H9 (cell line): ENCODE measurements around the gene NEURL4. TPM values are rescaled to one million over a fixed set of nuclear protein-coding genes. Genes with fewer than 3 reads are reported as not detected.

Experiments
- DNase-seq: peaks from one replicate; pipeline ENCODE4 v3.0.0-alpha.2; 2017
- H2AFZ ChIP-seq: one replicate; pipeline ENCODE4 v1.6.1; 2013; ENCODE audit warnings: mild to moderate bottlenecking, low read length, control low read depth, moderate library complexity
- H2AK5ac ChIP-seq: 2 replicates; pipeline ENCODE4 v1.6.1; 2013; ENCODE audit warnings: low read length, control low read depth, mixed read lengths; ENCODE audit not compliant: insufficient read length
- H2BK120ac ChIP-seq: one replicate; pipeline ENCODE4 v1.6.1; 2013; ENCODE audit warnings: low read depth, mild to moderate bottlenecking, low read length, control low read depth, inconsistent platforms; ENCODE audit not compliant: poor library complexity, severe bottlenecking
- H2BK12ac ChIP-seq: 2 replicates; pipeline ENCODE4 v1.6.1; 2013; ENCODE audit warnings: low read length, control low read depth, mixed read lengths, low read depth; ENCODE audit not compliant: insufficient read length
- H2BK15ac ChIP-seq: 2 replicates; pipeline ENCODE4 v1.6.1; 2013; ENCODE audit warnings: low read depth, low read length, control low read depth
- H2BK20ac ChIP-seq: one replicate; pipeline ENCODE4 v1.6.1; 2013; ENCODE audit warnings: low read depth, mild to moderate bottlenecking, low read length, control low read depth, inconsistent platforms; ENCODE audit not compliant: poor library complexity, severe bottlenecking
- H2BK5ac ChIP-seq: 2 replicates; pipeline ENCODE4 v1.6.1; 2013; ENCODE audit warnings: low read length, control low read depth, mixed read lengths; ENCODE audit not compliant: insufficient read length
- H3K14ac ChIP-seq: 2 replicates; pipeline ENCODE4 v1.6.1; 2013; ENCODE audit warnings: low read length, control low read depth; ENCODE audit not compliant: insufficient read depth
- H3K18ac ChIP-seq: 2 replicates; pipeline ENCODE4 v1.6.1; 2013; ENCODE audit warnings: low read depth, mild to moderate bottlenecking, mixed read lengths, low read length, control low read depth; ENCODE audit not compliant: insufficient read length
- H3K23ac ChIP-seq: 2 replicates; pipeline ENCODE4 v1.6.1; 2013; ENCODE audit warnings: low read length, control low read depth, mixed read lengths, low read depth; ENCODE audit not compliant: insufficient read length
- H3K23me2 ChIP-seq: 2 replicates; pipeline ENCODE4 v1.6.1; 2013; ENCODE audit warnings: low read depth, mild to moderate bottlenecking, mixed read lengths, low read length, control low read depth; ENCODE audit not compliant: insufficient read length, poor library complexity, severe bottlenecking
- H3K27ac ChIP-seq: 2 replicates; pipeline ENCODE4 v1.5.1; 2013; ENCODE audit warnings: low read length, control low read depth, mixed read lengths, low read depth; ENCODE audit not compliant: insufficient read length
- H3K27me3 ChIP-seq: 2 replicates; pipeline ENCODE4 v1.6.1; 2013; ENCODE audit warnings: low read length, control low read depth, inconsistent platforms; ENCODE audit not compliant: insufficient read depth
- H3K4ac ChIP-seq: 2 replicates; pipeline ENCODE4 v1.6.1; 2013; ENCODE audit warnings: low read depth, mild to moderate bottlenecking, control low read depth, inconsistent platforms, low read length, moderate library complexity
- H3K4me1 ChIP-seq: 2 replicates; pipeline ENCODE4 v1.6.1; 2013; ENCODE audit warnings: low read length, control low read depth, inconsistent platforms; ENCODE audit not compliant: insufficient read depth
- H3K4me2 ChIP-seq: 2 replicates; pipeline ENCODE4 v1.6.1; 2013; ENCODE audit warnings: low read length, control low read depth, mixed read lengths; ENCODE audit not compliant: insufficient read length, insufficient read depth
- H3K56ac ChIP-seq: 2 replicates; pipeline ENCODE4 v1.6.1; 2013; ENCODE audit warnings: low read depth, mild to moderate bottlenecking, mixed read lengths, low read length, control low read depth; ENCODE audit not compliant: insufficient read length
- H3K79me1 ChIP-seq: 2 replicates; pipeline ENCODE4 v1.6.1; 2013; ENCODE audit warnings: low read depth, mild to moderate bottlenecking, moderate library complexity, low read length, control low read depth, inconsistent platforms; ENCODE audit not compliant: insufficient read depth, poor library complexity, severe bottlenecking
- H3K79me2 ChIP-seq: 2 replicates; pipeline ENCODE4 v1.6.1; 2013; ENCODE audit warnings: low read length, control low read depth, inconsistent platforms; ENCODE audit not compliant: insufficient read depth
- H3K9ac ChIP-seq: 2 replicates; pipeline ENCODE4 v1.6.1; 2013; ENCODE audit warnings: low read length, control low read depth, mixed read lengths; ENCODE audit not compliant: insufficient read length; ENCODE audit errors: extremely low read depth
- H3K9me3 ChIP-seq: one replicate; pipeline ENCODE4 v1.6.1; 2013; ENCODE audit warnings: low read depth, low read length, inconsistent platforms; ENCODE audit not compliant: control insufficient read depth
- H3T11ph ChIP-seq: one replicate; pipeline ENCODE4 v1.6.1; 2013; ENCODE audit warnings: mild to moderate bottlenecking, low read length, control low read depth, inconsistent platforms
- H4K20me1 ChIP-seq: one replicate; pipeline ENCODE4 v1.6.1; 2013; ENCODE audit not compliant: control insufficient read depth, insufficient read length, insufficient read depth
- H4K5ac ChIP-seq: 2 replicates; pipeline ENCODE4 v1.6.1; 2013; ENCODE audit warnings: low read depth, mild to moderate bottlenecking, mixed read lengths, low read length, control low read depth; ENCODE audit not compliant: insufficient read length
- H4K8ac ChIP-seq: replicated peaks from 2 replicates; pipeline ENCODE4 v1.6.1; 2013; ENCODE audit warnings: low read length, control low read depth, mixed read lengths, low read depth; ENCODE audit not compliant: insufficient read length
- H4K91ac ChIP-seq: 2 replicates; pipeline ENCODE4 v1.6.1; 2013; ENCODE audit warnings: low read depth, mild to moderate bottlenecking, moderate library complexity, mixed read lengths, low read length, control low read depth; ENCODE audit not compliant: insufficient read length
- H3K27ac Mint-ChIP-seq, 3 experiments: 2 replicates in 2 of 3; 3 replicates in 1 of 3; pipeline ENCODE4 v1.8.0; 2020 to 2021; ENCODE audit warnings: mixed read lengths in 3 of 3, mild to moderate bottlenecking in 1 of 3, moderate library complexity in 1 of 3
- H3K27me3 Mint-ChIP-seq: 2 replicates; pipeline ENCODE4 v1.8.0; 2021; ENCODE audit warnings: low read depth, mild to moderate bottlenecking, moderate library complexity, mixed read lengths
- H3K36me3 Mint-ChIP-seq, 3 experiments: 2 replicates in 2 of 3; 3 replicates in 1 of 3; pipeline ENCODE4 v1.8.0; 2020 to 2021; ENCODE audit warnings: low read depth in 3 of 3, mixed read lengths in 3 of 3; ENCODE audit not compliant: insufficient read depth in 1 of 3
- H3K4me1 Mint-ChIP-seq, 2 experiments: 2 replicates each; pipeline ENCODE4 v1.8.0; 2020; ENCODE audit warnings: mixed read lengths in 2 of 2
- H3K4me3 Mint-ChIP-seq, 2 experiments: 2 replicates in 1 of 2; 3 replicates in 1 of 2; pipeline ENCODE4 v1.8.0; 2020 to 2021; ENCODE audit warnings: mild to moderate bottlenecking in 2 of 2, mixed read lengths in 2 of 2, moderate library complexity in 1 of 2
- H3K9me3 Mint-ChIP-seq, 2 experiments: 2 replicates in 1 of 2; 3 replicates in 1 of 2; pipeline ENCODE4 v1.8.0; 2020; ENCODE audit warnings: mild to moderate bottlenecking in 2 of 2, mixed read lengths in 2 of 2, moderate library complexity in 1 of 2
- CTCF ChIP-seq: fragments of 200-600 bp; sonication (generic); conservative IDR thresholded peaks from 3 replicates; pipeline ENCODE4 v1.8.0; 2021; ENCODE audit warnings: antibody characterized with exemption, mild to moderate bottlenecking
- WGBS: extraction: QIAGEN DNeasy Blood & Tissue Kit; methylation state at CpG from one replicate; pipeline ENCODE4 v1.1.7; 2013; ENCODE audit warnings: missing lambda C conversion rate, low lambda C conversion rate, mixed read lengths; ENCODE audit not compliant: insufficient read length; ENCODE audit errors: extremely low coverage; 5-methylcytosine and 5-hydroxymethylcytosine counted together
- total RNA-seq: library from RNA; stranded (reverse); gene quantifications from 2 replicates; pipeline ENCODE4 v1.2.1, GENCODE V29; 2021

The NEURL4 gene
- total RNA-seq, 1 experiment from 2014 or later: 54.8 TPM

DNA sequence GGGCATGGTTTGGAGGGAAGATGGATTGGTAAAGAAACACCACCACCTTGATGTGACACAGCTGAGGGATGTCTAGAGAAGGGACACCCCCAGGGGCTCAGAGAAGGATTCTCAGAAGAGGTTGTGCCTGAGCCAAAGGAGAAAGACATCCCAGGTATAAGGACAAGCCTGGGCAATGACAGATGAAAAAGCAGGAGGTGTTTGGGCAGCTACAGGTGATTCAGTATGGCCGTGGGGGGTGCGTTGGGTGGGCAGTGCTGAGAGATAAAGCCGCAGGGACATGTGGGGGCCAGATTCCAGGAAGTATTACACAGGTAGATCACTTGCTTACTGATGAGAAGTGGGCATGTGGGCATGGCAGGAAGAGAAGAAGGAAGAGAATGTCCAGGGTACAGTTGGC lies 32.8 kb upstream of the NEURL4 start:
- Mint-ChIP-seq H3K4me1 (peaks cover 3 to 5% of the 10 kb centered on the region in 2 experiments; a peak in 3 of 4 replicates), H3K27ac (no peak overlapping the region; a peak in 1 of 7 replicates), H3K36me3 (no peaks in the 10 kb centered on the region), H3K4me3 (no peak overlapping the region), H3K27me3 (peaks cover 6% of the 10 kb centered on the region; the same call in 1 of the 2 replicates), H3K9me3 (no peaks in the 10 kb centered on the region)
- Histone ChIP-seq H3K4me2 (no peak overlapping the region), H3K79me1 (no peaks in the 10 kb centered on the region), H3T11ph (no peak overlapping the region), H3K23ac (no peak overlapping the region), H3K79me2 (no peaks in the 10 kb centered on the region), H3K56ac (no peak overlapping the region), H2AFZ (no peak overlapping the region), H3K14ac (no peak overlapping the region), H3K9ac (no peak overlapping the region), H3K23me2 (no peaks in the 10 kb centered on the region), H3K9me3 (no peaks in the 10 kb centered on the region), H2BK5ac (no peak overlapping the region), H4K20me1 (no peaks in the 10 kb centered on the region), H3K27me3 (no peaks in the 10 kb centered on the region), H4K8ac (no peak overlapping the region), H3K18ac (no peak overlapping the region), H2BK120ac (no peak overlapping the region), H2AK5ac (no peak overlapping the region), H2BK20ac (no peak overlapping the region), H2BK12ac (no peak overlapping the region), H4K5ac (no peak overlapping the region), H2BK15ac (no peak overlapping the region), H3K4me1 (peaks cover 1% of the 10 kb centered on the region; the same call in 1 of the 2 replicates), H3K27ac (no peak overlapping the region), H4K91ac (no peak overlapping the region), H3K4ac (no peak overlapping the region)
- no peak for DNase-seq
- WGBS: no CpG with 5 or more reads among the region's 3 CpGs
- TF ChIP-seq CTCF: no peak
